ENCODE measurements around the gene PTP4A2. TPM values are rescaled to one million over a fixed set of nuclear protein-coding genes. Genes with fewer than 3 reads are reported as not detected.

The PTP4A2 gene
- total and polyA plus RNA-seq, 2 donors from 2014 or later, result 130 to 236 TPM

GRCh38 chr1:31878058-31878457 is 60.1 kb downstream of the PTP4A2 start:
- FAIRE-seq (no peak), DNase-seq (no peak)
- H3K9ac ChIP-seq (ENCODE audit: low read length in 3 of 3), result no peak overlapping the region
- no peak for TF ChIP-seq CTCF (IDR thresholded peaks at IDR 0.05; ENCODE audit: borderline replicate concordance, extremely low read depth, insufficient read depth)
- H3K4me3 ChIP-seq (ENCODE audit: low read length in 3 of 3), result no peak overlapping the region
- peaks cover 0 to 15% (median 0%) of the 10 kb centered on the region in 3 donors for H3K4me1 ChIP-seq (ENCODE audit: control insufficient read depth in 2 of 3, insufficient read depth in 2 of 3, low read depth in 1 of 3, low read length in 3 of 3)
- H3K27me3 ChIP-seq (ENCODE audit: control insufficient read depth, insufficient read depth, low read length), result no peaks in the 10 kb centered on the region
- no peak overlapping the region for H3K27ac ChIP-seq (ENCODE audit: low read depth in 2 of 2, low read length in 2 of 2)
- intact Hi-C loops (cut with DNase I), result no loop called here
- H3K9me3 ChIP-seq (ENCODE audit: control insufficient read depth in 2 of 3, insufficient read depth in 1 of 3, low read length in 3 of 3), result no peaks in the 10 kb centered on the region
- no peaks in the 10 kb centered on the region for H3K36me3 ChIP-seq (ENCODE audit: control insufficient read depth in 2 of 3, insufficient read depth in 3 of 3, low read length in 3 of 3)

- no peaks in the 10 kb centered on the region for H3K36me3 ChIP-seq (ENCODE audit: control insufficient read depth in 2 of 3, insufficient read depth in 3 of 3, low read length in 3 of 3)
- peaks cover 0 to 15% (median 0%) of the 10 kb centered on the region in 3 donors for H3K4me1 ChIP-seq (ENCODE audit: control insufficient read depth in 2 of 3, insufficient read depth in 2 of 3, low read depth in 1 of 3, low read length in 3 of 3)
- FAIRE-seq (no peak), DNase-seq (no peak)
- H3K27me3 ChIP-seq (ENCODE audit: control insufficient read depth, insufficient read depth, low read length), result no peaks in the 10 kb centered on the region
- TF ChIP-seq CTCF (IDR thresholded peaks at IDR 0.05; ENCODE audit: borderline replicate concordance, extremely low read depth, insufficient read depth), result no peak
- no peak overlapping the region for H3K4me3 ChIP-seq (ENCODE audit: low read length in 3 of 3)
- no peaks in the 10 kb centered on the region for H3K9me3 ChIP-seq (ENCODE audit: control insufficient read depth in 2 of 3, insufficient read depth in 1 of 3, low read length in 3 of 3)
- no peak overlapping the region for H3K9ac ChIP-seq (ENCODE audit: low read length in 3 of 3)
- H3K27ac ChIP-seq (ENCODE audit: low read depth in 2 of 2, low read length in 2 of 2), result no peak overlapping the region
- intact Hi-C loops (cut with DNase I), result no loop called here
Observed at GRCh38 chr1:31877544-31877943, 60.6 kb downstream of the PTP4A2 start.

- DNase-seq (peak in 2 of 5 donors; percentile 50 to 60), FAIRE-seq (no peak)
- no peaks in the 10 kb centered on the region for H3K27me3 ChIP-seq (ENCODE audit: control insufficient read depth, insufficient read depth, low read length)
- H3K27ac ChIP-seq (ENCODE audit: low read depth in 2 of 2, low read length in 2 of 2), result no peak overlapping the region
- H3K4me3 ChIP-seq (ENCODE audit: low read length in 3 of 3), result no peak overlapping the region
- TF ChIP-seq CTCF (IDR thresholded peaks at IDR 0.05; ENCODE audit: borderline replicate concordance, extremely low read depth, insufficient read depth), result no peak
- no peaks in the 10 kb centered on the region for H3K36me3 ChIP-seq (ENCODE audit: control insufficient read depth in 2 of 3, insufficient read depth in 3 of 3, low read length in 3 of 3)
- no peak overlapping the region for H3K9ac ChIP-seq (ENCODE audit: low read length in 3 of 3)
- H3K9me3 ChIP-seq (ENCODE audit: control insufficient read depth in 2 of 3, insufficient read depth in 1 of 3, low read length in 3 of 3), result no peaks in the 10 kb centered on the region
- intact Hi-C loops (cut with DNase I), result no loop called here
- H3K4me1 ChIP-seq (ENCODE audit: control insufficient read depth in 2 of 3, insufficient read depth in 2 of 3, low read depth in 1 of 3, low read length in 3 of 3), result peaks cover 0 to 5% (median 0%) of the 10 kb centered on the region in 3 donors
Observed at GRCh38 chr1:31875636-31876236, 62.4 kb downstream of the PTP4A2 start.

- H3K4me3 ChIP-seq (ENCODE audit: low read length in 3 of 3), result no peak overlapping the region
- no peak for FAIRE-seq
- H3K9ac ChIP-seq (ENCODE audit: low read length in 3 of 3), result no peak overlapping the region
- TF ChIP-seq CTCF (IDR thresholded peaks at IDR 0.05; ENCODE audit: borderline replicate concordance, extremely low read depth, insufficient read depth), result no peak
- H3K27me3 ChIP-seq (ENCODE audit: control insufficient read depth, insufficient read depth, low read length), result no peaks in the 10 kb centered on the region
- DNase-seq, result no peak
- no peak overlapping the region for H3K27ac ChIP-seq (ENCODE audit: low read depth in 2 of 2, low read length in 2 of 2)
- intact Hi-C loops (cut with DNase I), result no loop called here
- no peaks in the 10 kb centered on the region for H3K9me3 ChIP-seq (ENCODE audit: control insufficient read depth in 2 of 3, insufficient read depth in 1 of 3, low read length in 3 of 3)
- H3K36me3 ChIP-seq (ENCODE audit: control insufficient read depth in 2 of 3, insufficient read depth in 3 of 3, low read length in 3 of 3), result no peaks in the 10 kb centered on the region
- H3K4me1 ChIP-seq (ENCODE audit: control insufficient read depth in 2 of 3, insufficient read depth in 2 of 3, low read depth in 1 of 3, low read length in 3 of 3), result peaks cover 0 to 3% (median 0%) of the 10 kb centered on the region in 3 donors
Observed at GRCh38 chr1:31874942-31875341, 63.2 kb downstream of the PTP4A2 start.

Measured in kidney (tissue), 14 donors.